ENCODE measurements around the gene FABP3.

DNA sequence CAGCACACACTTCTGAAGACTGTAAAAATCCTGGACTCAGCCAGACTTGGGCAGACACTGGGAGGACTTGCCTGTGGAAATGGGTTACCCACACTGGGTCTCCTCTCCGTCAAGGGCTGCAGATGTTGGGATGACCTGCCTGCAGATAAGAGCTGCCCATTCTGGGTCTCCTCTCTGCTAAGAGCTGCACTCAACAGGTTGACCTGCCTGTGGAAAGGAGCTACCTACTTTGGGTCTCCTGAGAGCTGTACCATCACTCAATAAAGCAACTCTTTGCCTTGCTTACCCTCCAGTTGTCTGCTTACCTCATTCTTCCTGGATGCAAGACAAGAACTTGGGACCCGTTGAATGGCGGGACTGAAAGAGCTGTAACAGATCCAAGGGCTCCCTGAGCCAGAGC lies 47.9 kb downstream of the FABP3 start:
- TF ChIP-seq EZH2 (IDR thresholded peaks at IDR 0.05), result no peak
- no peak for TF ChIP-seq POLR2AphosphoS5 (IDR thresholded peaks at IDR 0.05; ENCODE audit: borderline replicate concordance, low read depth, low read length)
- no peak for TF ChIP-seq FOXP2 (optimal IDR thresholded peaks at IDR 0.05; ENCODE audit: control extremely low read depth, extremely low read length, insufficient read depth)

Measured in SK-N-MC (cell line).